ENCODE data around the gene SHCBP1. TPM values are rescaled to one million over a fixed set of nuclear protein-coding genes. Genes with fewer than 3 reads are reported as not detected.

Gene SHCBP1
- total RNA-seq, 4 donors from 2014 or later = 0.57 to 2.4 (median 1.3) TPM

DNA sequence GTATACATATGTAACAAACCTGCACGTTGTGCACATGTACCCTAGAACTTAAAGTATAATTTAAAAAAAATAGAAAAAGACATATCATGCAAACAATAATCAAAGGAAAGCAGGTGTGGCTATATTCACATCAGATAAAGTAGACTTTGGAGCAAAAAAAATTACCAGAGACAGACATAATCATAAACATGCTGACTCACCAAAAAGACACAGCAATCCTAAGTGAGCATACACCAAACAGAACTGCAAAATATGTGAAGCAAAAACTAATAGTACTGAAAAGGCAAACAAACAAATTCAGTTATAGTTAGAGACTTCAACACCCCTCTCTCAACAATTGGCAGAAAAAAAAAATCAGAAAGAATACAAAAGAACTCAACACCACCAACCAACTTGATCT, 29.9 kb downstream of the SHCBP1 start:
- no peak for TF ChIP-seq CTCF (IDR thresholded peaks at IDR 0.05; ENCODE audit: low read depth)

DNA sequence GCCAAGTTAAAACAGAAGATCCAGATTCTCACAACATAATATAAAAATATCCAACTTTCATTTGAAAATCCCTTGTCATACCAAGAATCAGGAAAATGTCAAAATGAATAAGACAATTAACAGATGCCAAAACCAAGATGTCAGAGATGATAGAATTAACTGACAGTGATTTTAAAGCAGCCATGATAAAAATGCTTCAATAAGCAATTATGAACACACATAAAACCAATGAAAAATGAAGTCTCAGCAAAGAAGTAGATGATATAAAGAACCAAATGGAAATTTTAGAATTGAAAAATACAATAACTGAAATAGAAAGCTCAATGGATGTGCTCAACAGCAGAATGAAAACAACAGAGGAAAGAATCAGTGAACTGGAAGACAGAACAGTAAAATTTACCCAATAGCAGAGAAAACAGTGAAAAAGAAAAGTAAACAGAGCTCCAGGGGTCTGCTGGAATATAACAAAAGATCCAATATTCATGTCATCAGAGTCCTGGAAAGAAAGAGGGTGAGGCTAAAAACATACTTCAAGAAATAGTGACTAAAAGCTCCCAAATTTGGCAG, 35.1 kb downstream of the SHCBP1 start:
- TF ChIP-seq CTCF (IDR thresholded peaks at IDR 0.05; ENCODE audit: low read depth) = no peak

DNA sequence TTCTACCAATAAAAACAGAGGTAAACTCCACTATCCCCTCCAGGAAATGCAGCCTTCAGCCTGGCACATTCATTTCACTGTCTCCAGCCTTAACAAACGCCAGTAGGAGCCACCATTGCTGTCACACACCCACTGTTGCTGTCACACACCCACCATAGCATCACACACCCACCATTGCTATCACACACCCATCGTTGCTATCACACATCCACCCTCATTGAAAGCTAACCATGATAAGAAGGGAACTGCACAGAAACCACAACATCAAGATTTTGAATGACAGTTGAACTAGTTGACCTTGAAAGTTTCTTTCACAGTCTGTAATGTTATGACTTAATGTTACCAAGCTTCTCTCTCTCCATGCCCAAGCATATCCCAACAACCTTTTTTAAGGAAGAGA, 38.1 kb downstream of the SHCBP1 start:
- TF ChIP-seq CTCF (IDR thresholded peaks at IDR 0.05; ENCODE audit: low read depth) = no peak

GRCh38 chr16:46582313-46582712, 38.9 kb downstream of the SHCBP1 start:
- TF ChIP-seq CTCF (IDR thresholded peaks at IDR 0.05; ENCODE audit: low read depth) = no peak

- no peak for TF ChIP-seq CTCF (IDR thresholded peaks at IDR 0.05; ENCODE audit: low read depth)
These were observed 43.1 kb downstream of the SHCBP1 start for GRCh38 chr16:46577988-46578579.

DNA sequence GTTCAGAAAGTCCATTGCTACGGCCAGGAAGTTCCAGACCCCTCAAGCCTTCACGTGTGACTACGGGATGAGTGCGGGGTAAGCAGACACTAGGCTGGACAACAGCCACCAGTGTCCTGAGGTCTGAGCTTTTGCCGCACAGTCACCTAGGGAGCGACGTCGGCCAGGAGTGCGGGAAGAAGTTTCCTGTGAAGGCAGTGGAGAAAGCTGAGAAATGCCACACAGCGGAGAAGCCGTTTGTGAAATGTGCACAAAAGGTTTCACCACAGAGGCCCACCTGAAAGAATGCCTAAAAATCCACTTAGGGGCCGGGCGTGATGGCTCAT, 47.4 kb downstream of the SHCBP1 start:
- TF ChIP-seq CTCF (IDR thresholded peaks at IDR 0.05; ENCODE audit: low read depth) = no peak

GRCh38 chr16:46573008-46573833, 48.0 kb downstream of the SHCBP1 start:
- TF ChIP-seq CTCF (IDR thresholded peaks at IDR 0.05; ENCODE audit: low read depth) = no peak
